GM19025 (cell line): Measurements from ENCODE around the gene APP.

Experiments
- ATAC-seq: cut with Tn5 transposase; IDR thresholded peaks from one replicate; pipeline ENCODE4 v1.9.1; 2021; ENCODE audit warnings: mild to moderate bottlenecking, low read depth, moderate library complexity; ENCODE audit not compliant: unreplicated experiment

Gene APP

DNA sequence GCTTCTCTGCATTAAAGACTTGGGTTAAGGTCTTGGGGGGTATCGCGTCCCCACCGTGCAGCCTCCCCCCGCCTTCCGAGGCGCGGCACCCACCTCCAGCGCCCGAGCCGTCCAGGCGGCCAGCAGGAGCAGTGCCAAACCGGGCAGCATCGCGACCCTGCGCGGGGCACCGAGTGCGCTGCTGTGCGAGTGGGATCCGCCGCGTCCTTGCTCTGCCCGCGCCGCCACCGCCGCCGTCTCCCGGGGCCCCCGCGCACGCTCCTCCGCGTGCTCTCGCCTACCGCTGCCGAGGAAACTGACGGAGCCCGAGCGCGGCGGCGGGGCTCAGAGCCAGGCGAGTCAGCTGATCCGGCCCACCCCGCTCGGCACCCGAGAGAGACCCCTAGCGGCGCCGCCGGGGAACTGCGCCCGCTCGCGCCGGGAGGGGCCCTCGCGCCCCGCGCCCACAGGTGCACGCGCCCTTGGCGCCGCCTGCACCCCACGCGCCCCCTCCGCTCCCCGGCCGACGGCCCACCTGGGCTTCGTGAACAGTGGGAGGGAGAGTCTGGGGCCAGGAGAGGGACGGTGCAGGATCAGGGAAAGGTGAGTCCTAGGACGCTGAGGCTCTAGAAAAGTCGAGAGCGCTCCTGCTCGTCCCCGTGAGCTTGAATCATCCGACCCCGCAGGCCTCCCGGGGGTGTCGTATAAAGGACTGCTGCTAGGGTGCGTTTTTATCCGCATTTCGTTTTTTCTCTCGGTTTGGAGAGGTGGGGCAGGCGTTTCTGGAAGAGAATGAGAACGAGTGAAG is at the start of gene APP:
Gene APP (minus strand): TSS at position 300 of the 787 bp plus-strand sequence. CDS start 150 bp downstream, at position 150.
- peak; percentile 88 for ATAC-seq

DNA sequence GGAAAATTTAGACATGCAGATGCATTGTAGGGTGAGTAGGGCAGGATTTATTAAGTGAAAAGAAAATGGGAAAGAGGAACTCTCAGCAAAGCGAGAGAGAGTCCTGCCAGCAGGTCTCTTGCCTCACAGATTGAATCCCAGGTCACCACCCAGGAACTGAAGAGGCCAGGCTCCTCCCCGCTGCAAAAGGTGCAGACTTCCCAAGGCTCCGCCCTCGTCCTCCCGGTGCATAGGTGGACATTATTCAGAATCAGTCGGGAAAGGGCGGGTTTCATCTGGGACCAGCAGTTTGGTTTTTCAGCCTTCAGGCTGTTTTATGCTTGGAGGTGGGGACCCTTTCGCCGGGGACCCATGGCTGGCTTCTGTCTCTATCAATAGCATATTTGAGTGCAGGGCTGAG is 41.6 kb upstream of the APP start:
- no peak for ATAC-seq

DNA sequence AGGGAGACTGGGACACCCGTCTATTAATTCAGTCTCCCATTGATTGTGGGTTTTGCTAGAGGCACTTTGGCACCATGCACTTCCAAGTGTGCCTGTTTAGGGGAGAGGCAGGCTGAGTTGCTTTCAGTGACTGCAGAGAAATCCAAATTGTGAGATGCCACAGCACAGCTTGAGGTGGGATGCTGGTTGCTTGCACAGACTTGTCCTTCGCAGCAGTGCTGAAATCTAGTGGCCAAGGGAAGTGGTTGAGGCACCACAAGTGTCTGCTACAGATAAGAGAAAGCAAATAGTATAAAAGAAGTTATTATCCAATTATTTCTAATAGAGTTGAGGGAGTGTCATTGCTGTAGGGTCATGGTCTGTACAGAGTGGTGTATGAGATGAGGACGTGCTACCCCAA is 40.0 kb upstream of the APP start:
- no peak for ATAC-seq

DNA sequence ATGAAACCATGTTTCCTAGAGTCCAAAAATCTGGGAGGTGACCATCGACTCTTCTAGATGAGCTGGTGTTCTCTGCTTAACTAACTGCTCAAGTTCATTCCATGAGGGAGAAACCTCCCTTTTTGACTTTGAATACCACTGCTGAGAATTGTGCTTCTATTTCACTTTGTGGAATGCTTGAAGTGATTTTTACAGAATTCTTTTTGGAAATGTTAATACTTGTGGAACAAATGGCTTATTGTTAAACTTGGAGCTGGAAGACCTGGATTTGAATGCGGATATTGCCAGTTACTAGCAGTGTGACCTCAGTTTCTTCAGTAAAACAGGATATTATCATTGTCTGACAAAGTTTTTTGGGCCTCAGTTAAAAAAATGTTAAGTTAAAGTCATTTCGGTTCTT is 36.5 kb upstream of the APP start:
- ATAC-seq = no peak

GRCh38 chr21:26199456-26199855 is 28.9 kb upstream of the APP start:
- no peak for ATAC-seq

DNA sequence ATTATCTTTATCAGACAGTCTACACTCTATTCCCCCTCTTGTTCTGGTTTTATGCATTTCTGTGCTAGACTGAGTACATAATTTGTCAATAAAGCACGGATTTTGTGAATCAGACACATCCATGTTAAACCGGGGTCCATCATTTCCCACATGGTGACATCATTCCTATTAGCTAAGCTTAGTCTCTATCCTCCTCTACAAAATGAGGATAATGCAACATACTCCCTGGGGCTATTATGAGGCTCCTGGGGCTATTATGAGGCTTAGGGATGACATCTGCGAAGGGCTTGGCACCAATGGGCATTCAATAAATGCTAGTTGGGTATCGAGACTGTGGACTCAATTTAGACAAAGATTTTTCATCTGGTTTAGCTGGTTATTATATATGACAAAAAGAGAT is 25.1 kb upstream of the APP start:
- ATAC-seq = no peak

- no peak for ATAC-seq
Measured at GRCh38 chr21:26194811-26195251, 24.3 kb upstream of the APP start.

DNA sequence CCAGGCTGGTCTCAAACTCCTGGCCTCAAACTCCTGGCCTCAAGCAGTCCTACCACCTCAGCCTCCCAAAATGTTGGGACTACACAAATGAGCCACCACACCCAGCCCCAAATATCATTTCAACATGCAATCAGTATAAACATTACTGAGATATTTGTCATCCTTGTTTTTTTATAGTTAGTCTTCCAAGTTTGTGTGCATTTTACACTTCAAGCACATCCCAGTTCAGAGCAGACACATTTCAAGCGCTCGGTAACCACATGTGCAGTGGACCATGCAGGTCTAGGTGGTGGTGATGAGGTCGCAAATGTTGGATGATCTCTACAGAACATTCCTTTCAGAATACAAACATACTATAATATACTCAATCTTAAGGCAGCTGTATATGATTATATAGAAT is 23.8 kb upstream of the APP start:
- no peak for ATAC-seq

- no peak for ATAC-seq
Measured at GRCh38 chr21:26191609-26192008, 21.0 kb upstream of the APP start.

- ATAC-seq = no peak
Measured at GRCh38 chr21:26188422-26188821, 17.9 kb upstream of the APP start.

DNA sequence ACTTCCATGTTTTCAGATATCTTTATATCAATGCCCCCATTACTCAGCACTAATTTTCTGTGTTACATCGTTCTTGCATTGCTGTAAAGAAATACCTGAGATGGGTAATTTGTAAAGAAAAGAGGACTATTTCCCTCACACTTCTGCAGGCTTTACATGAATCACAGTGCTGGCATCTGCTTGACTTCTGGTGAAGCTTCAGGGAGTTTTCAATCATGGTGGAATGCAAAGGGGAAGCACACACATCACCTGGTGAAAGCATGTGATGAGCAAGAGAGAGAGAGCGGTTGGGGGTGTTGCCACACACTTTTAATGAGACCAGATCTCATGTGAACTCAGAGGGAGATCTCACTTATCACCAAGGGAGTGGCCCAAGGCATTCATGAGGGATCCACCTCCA is 14.9 kb upstream of the APP start:
- no peak for ATAC-seq

DNA sequence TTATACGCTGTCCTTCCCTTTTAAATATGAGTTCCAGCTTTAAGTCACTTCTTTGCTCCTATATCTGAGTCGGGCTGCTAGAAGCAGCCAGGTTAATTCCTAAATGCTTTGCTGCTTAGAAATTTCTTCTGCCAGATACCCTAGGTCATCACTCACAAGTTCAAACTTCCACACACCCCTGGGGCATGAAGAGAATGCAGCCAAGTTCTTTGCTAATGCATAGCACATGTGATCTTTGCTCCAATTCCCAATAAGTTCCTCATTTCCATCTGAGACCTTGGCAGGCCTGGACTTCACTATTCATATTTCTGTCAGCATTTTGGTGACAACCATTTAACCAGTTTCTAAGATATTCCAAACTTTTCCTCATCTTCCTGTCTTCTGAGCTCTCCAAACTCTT is 14.5 kb upstream of the APP start:
- no peak for ATAC-seq

GRCh38 chr21:26179501-26179900 is 8.9 kb upstream of the APP start:
- ATAC-seq = no peak

DNA sequence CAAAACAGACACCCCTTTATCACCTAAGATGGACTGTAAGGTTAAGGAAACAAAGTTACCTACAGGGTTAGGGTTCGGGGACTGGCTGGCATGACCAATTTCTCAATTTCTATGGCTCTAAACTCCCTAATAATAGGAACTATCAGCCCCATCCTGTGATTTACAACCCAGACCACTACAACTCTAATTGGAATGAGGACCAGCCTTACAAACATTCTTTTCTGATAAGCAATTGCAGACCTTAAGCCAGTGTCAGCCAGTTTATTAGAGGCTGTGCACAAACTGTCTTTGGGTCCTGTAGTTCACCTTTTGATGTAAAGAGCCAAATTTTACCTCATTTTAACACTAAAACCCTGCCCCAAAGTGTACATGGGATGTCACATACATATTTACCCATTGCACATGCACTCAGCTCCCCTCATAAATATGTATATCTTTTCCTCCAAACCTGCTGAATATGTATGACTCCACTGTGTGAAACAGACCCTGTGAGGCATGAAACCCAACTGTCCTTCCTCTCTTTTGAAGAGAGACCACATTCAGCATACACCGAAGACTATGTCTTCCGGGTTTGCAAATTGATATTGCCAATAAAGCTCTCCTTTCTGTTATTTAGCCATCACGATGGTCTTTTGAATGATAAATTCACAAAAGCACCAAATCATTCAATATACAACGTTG is 7.3 kb upstream of the APP start:
- no peak for ATAC-seq

GRCh38 chr21:26177187-26177586 is 6.6 kb upstream of the APP start:
- no peak for ATAC-seq

DNA sequence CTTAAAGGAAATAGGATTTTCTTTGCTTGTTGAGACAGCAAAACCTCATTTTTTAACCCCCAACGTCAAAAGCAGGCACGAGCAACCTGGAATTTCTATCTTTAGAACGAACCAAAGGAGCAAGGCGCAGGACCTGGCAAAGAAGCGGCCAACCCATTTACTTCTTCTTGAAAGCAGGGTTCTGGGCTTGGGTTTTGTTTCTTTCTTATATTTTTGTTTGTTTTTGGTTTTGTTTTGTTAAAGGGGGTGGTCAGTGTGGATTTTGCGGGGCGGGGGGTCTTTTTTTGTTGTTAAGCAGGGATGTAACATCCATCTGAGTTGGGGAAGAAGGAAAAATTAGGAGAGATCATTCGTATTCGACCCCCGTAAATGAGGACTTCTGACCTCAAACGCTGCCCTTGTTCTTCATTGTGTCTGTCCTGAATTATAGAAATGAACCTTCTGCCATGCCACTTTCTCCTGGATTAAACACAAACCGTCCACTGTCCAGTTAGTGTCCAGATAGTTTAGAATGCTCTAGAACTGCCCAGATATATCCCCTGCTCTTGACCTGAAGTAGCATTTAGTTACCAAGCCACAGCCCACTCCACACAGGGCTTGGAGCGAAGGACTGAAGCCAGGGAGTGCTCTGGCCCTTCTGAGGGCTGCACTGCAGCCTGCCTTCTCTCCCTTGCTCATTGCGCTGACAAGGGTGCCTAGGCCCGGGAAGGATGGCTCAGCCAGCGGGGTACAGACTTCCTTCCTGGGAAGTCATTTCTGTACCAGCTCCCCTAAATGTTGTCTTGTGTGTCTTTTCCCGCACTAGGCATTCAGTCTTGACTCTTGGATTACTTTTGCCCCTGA is 909 bp upstream of the APP start:
- ATAC-seq = no peak

- ATAC-seq = peak; percentile 13
Measured at GRCh38 chr21:26169611-26170470, 729 bp downstream of the APP start.

- no peak for ATAC-seq
Measured at GRCh38 chr21:26169061-26169610, 1.4 kb downstream of the APP start.

DNA sequence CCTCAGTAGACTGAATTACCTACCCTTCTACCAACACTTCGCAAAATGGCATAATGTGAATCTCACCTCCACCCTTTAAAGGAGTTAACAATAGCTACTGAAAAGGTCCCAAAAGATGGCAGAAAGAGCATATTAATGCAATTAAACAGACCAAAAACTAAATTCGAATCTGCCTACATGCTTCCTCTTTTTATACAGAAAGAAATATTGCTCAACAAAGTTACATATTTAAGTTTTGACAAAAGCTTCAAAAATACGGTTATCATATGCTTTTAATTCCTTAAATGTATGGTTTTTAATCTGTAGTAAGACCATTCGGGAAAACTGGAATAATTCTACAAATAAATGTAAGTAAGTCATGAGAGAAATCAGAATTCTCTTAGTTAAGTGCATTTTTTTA is 2.2 kb downstream of the APP start:
- ATAC-seq = no peak

DNA sequence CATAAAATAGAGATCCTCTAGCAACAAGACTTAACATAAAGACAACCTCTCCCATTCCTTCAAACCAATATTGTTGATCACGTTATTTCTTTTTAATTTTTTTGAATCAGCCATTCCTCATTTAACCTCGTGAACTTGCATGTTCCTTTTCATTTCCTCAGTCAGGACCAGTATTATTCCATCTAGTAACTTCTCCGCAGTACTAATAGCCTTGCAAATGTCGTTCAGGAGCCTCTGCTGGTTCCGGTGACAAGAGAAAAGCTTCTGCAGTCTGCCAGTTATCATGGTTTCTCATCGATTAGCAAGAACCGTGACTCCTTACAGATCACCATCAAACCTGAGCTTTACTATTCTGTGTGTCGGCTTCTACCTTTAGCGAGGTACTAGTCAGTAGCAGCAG is 3.0 kb downstream of the APP start:
- no peak for ATAC-seq
